HepG2 (cell line): ENCODE measurements around the gene ACSL3. TPM values are rescaled to one million over a fixed set of nuclear protein-coding genes. Genes with fewer than 3 reads are reported as not detected.

Experiments
- ATAC-seq: fragments of 200-7000 bp; cut with Tn5 transposase; 3 replicates; pipeline ENCODE4 v1.9.1; 2020; ENCODE audit warnings: mild to moderate bottlenecking, moderate library complexity
- BruUV-seq: library from RNA; stranded (reverse); fragments of 400-500 nt; replicated peaks from 2 replicates; lab custom pipeline; 2021; lab: Mats Ljungman, UMichigan
- CTCF ChIA-PET: fragments of 300-600 bp; formaldehyde crosslinking; extraction: SDS; loops from one replicate; lab custom pipeline; 2021; ENCODE audit warnings: low total read pairs, inconsistent platforms, low intra/inter-chr PET ratio; lab: Yijun Ruan, JAX
- POLR2A ChIA-PET: fragments of 350-600 bp; sonication (Branson Sonifier 250); formaldehyde crosslinking; loops from one replicate; lab custom pipeline; 2020; ENCODE audit warnings: antibody characterized with exemption, inconsistent platforms; lab: Yijun Ruan, JAX
- DNase-seq: peaks from one replicate; pipeline ENCODE4 v3.0.0-alpha.2; 2015; ENCODE audit warnings: low spot score
- FAIRE-seq: peaks from 3 replicates; lab custom pipeline; 2011; peaks lifted over from hg19 to GRCh38; lab: Jason Lieb, UNC
- H2AFZ ChIP-seq: one replicate; pipeline ENCODE4 v1.6.1; 2011; ENCODE audit warnings: low read length, inconsistent platforms
- H3K27ac ChIP-seq: fragments of 300-600 bp; 3 replicates; pipeline ENCODE4 v1.8.0; 2011; ENCODE audit warnings: mixed run types, mild to moderate bottlenecking, mixed read lengths, low read length, inconsistent platforms; ENCODE audit not compliant: insufficient read depth; ENCODE audit errors: extremely low read length
- H3K27me3 ChIP-seq, 2 experiments: fragments of 200-600 bp in 1 of 2; 2 replicates in 1 of 2; 3 replicates in 1 of 2; pipeline versions ENCODE4 v1.6.0 to v1.8.0; 2011; ENCODE audit warnings: low read length in 2 of 2, mild to moderate bottlenecking in 2 of 2, moderate library complexity in 2 of 2, inconsistent platforms in 1 of 2; ENCODE audit not compliant: insufficient read depth in 2 of 2, control insufficient read depth in 1 of 2
- H3K36me3 ChIP-seq, 2 experiments: fragments of 200-600 bp in 1 of 2; replicated peaks in 1 of 2; 2 replicates in 1 of 2; 3 replicates in 1 of 2; pipeline versions ENCODE4 v1.5.1 to v1.8.0; 2011; ENCODE audit warnings: low read length in 2 of 2, inconsistent platforms in 1 of 2; ENCODE audit not compliant: insufficient read depth in 2 of 2, control insufficient read depth in 1 of 2
- H3K4me1 ChIP-seq: 2 replicates; pipeline ENCODE4 v1.5.1; 2012; ENCODE audit warnings: low read length, inconsistent platforms; ENCODE audit not compliant: insufficient read depth
- H3K4me2 ChIP-seq: 2 replicates; pipeline ENCODE4 v1.6.0; 2011; ENCODE audit warnings: low read depth, low read length, inconsistent platforms
- H3K4me3 ChIP-seq, 3 experiments: fragments of 200-600 bp in 1 of 3; sonication (generic), shearing (Covaris generic) in 1 of 3; replicated peaks in 1 of 3; 2 replicates each; pipeline ENCODE4 v1.5.1; 2011 to 2016; ENCODE audit warnings: low read length in 3 of 3, inconsistent platforms in 2 of 3, low read depth in 2 of 3, mild to moderate bottlenecking in 2 of 3, control low read depth in 1 of 3, mixed read lengths in 1 of 3; ENCODE audit not compliant: insufficient read depth in 1 of 3
- H3K79me2 ChIP-seq: one replicate; pipeline ENCODE4 v1.6.1; 2011; ENCODE audit warnings: low read length, inconsistent platforms; ENCODE audit not compliant: insufficient read depth
- H3K9ac ChIP-seq: 2 replicates; pipeline ENCODE4 v1.6.0; 2011; ENCODE audit warnings: mild to moderate bottlenecking, low read depth, low read length, inconsistent platforms; ENCODE audit not compliant: insufficient read depth
- H3K9me3 ChIP-seq: 2 replicates; pipeline ENCODE4 v1.5.1; 2012; ENCODE audit warnings: mild to moderate bottlenecking, low read length
- H4K20me1 ChIP-seq: 2 replicates; pipeline ENCODE4 v1.6.0; 2011; ENCODE audit warnings: inconsistent platforms, mild to moderate bottlenecking, low read length, moderate library complexity; ENCODE audit not compliant: insufficient read depth
- BCL6 ChIP-seq: IDR thresholded peaks from 2 replicates; pipeline ENCODE4 v1.6.1; 2016; ENCODE audit warnings: missing genetic modification reagents, missing compliant biosample characterization
- CC2D1A ChIP-seq: sonication (generic); formaldehyde crosslinking; IDR thresholded peaks from 2 replicates; pipeline ENCODE4 v1.8.1; 2023; ENCODE audit warnings: mild to moderate bottlenecking, missing genetic modification reagents
- ETV5 ChIP-seq: IDR thresholded peaks from 2 replicates; pipeline ENCODE4 v1.6.1; 2018; ENCODE audit warnings: missing biosample characterization, missing genetic modification reagents, inconsistent platforms, borderline replicate concordance
- FOXA1 ChIP-seq, 2 experiments: fragments of 450-650 bp in 1 of 2; sonication (generic) in 1 of 2; formaldehyde crosslinking in 1 of 2; IDR thresholded peaks; 2 replicates each; pipeline versions ENCODE4 v1.4.0 to v1.6.1; 2016 to 2020; ENCODE audit warnings: missing genetic modification reagents in 1 of 2
- GATA4 ChIP-seq: sonication (generic); IDR thresholded peaks from 2 replicates; pipeline ENCODE4 v1.6.1; 2016; ENCODE audit warnings: antibody characterized with exemption, low read depth, borderline replicate concordance
- KLF9 ChIP-seq: IDR thresholded peaks from 2 replicates; pipeline ENCODE4 v1.6.1; 2016; ENCODE audit warnings: low read depth
- MEF2D ChIP-seq: sonication (generic); formaldehyde crosslinking; IDR thresholded peaks from 2 replicates; pipeline ENCODE4 v1.5.1; 2020; ENCODE audit warnings: mild to moderate bottlenecking, missing genetic modification reagents
- NFYB ChIP-seq: sonication (generic); formaldehyde crosslinking; IDR thresholded peaks from 2 replicates; pipeline ENCODE4 v1.4.0; 2020; ENCODE audit warnings: missing genetic modification reagents
- SOX13 ChIP-seq, 3 experiments: fragments of 450-650 bp in 1 of 3; sonication (generic) in 1 of 3; formaldehyde crosslinking in 1 of 3; IDR thresholded peaks in 2 of 3; conservative IDR thresholded peaks in 1 of 3; 2 replicates each; pipeline versions ENCODE4 v1.5.0 to v1.6.1; 2016 to 2020; ENCODE audit warnings: antibody characterized with exemption in 1 of 3, mild to moderate bottlenecking in 1 of 3, missing compliant biosample characterization in 1 of 3, missing genetic modification reagents in 1 of 3, moderate library complexity in 1 of 3
- TBL1XR1 ChIP-seq: fragments of 150-350 bp; IDR thresholded peaks from 2 replicates; pipeline ENCODE4 v1.6.1; 2014; ENCODE audit warnings: borderline replicate concordance, low read length; ENCODE audit not compliant: partially characterized antibody
- ZNF468 ChIP-seq: sonication (generic); formaldehyde crosslinking; IDR thresholded peaks from 2 replicates; pipeline ENCODE4 v1.8.0; 2022; ENCODE audit warnings: mild to moderate bottlenecking, moderate library complexity, missing genetic modification reagents
- ZNF496 ChIP-seq: sonication (generic); formaldehyde crosslinking; IDR thresholded peaks from 2 replicates; pipeline ENCODE4 v1.8.1; 2023; ENCODE audit warnings: mild to moderate bottlenecking, moderate library complexity, missing genetic modification reagents; ENCODE audit not compliant: insufficient replicate concordance
- ZNF564 ChIP-seq: sonication (generic); formaldehyde crosslinking; IDR thresholded peaks from 2 replicates; pipeline ENCODE4 v1.8.1; 2023; ENCODE audit warnings: mild to moderate bottlenecking, missing genetic modification reagents
- ZNF737 ChIP-seq: sonication (generic); formaldehyde crosslinking; IDR thresholded peaks from 2 replicates; pipeline ENCODE4 v1.5.0; 2020; ENCODE audit warnings: missing genetic modification reagents, mild to moderate bottlenecking, borderline replicate concordance
- ZSCAN25 ChIP-seq: sonication (generic); formaldehyde crosslinking; IDR thresholded peaks from 2 replicates; pipeline ENCODE4 v1.8.0; 2022; ENCODE audit warnings: mild to moderate bottlenecking, missing genetic modification reagents
- WGBS: methylation state at CpG from one replicate; pipeline ENCODE4 v1.1.6; 2017; ENCODE audit warnings: low lambda C conversion rate; 5-methylcytosine and 5-hydroxymethylcytosine counted together
- in situ Hi-C: cut with HindIII; loops from 2 replicates; pipeline ENCODE4 v1.10.0; 2017; ENCODE audit warnings: low pct_unique_long_range_greater_than_20kb; ENCODE audit not compliant: extremely low pct_ligation_motif_present
- intact Hi-C: fragments of 100-400 bp; cut with micrococcal nuclease; formaldehyde crosslinking; loops from one replicate; pipeline ENCODE4 v1.10.0; 2022; ENCODE audit not compliant: unreplicated experiment
- polyA plus RNA-seq, 8 experiments: library from polyadenylated mRNA; depleted of rRNA in 3 of 8; stranded (reverse) in 7 of 8; unstranded in 1 of 8; fragments of >200 nt; fragmentation: Illumina TruSeq in 4 of 8; extraction: Trizol in 4 of 8; gene quantifications; 2 replicates each; pipeline versions ENCODE4 v1.2.1 to v1.2.3, GENCODE V29; 2011 to 2016; ENCODE audit warnings: low read depth in 4 of 8, missing spikeins in 1 of 8, mixed read lengths in 1 of 8; ENCODE audit not compliant: insufficient read depth in 1 of 8
- total RNA-seq, 5 experiments: library from RNA; depleted of rRNA; stranded (reverse); fragments of >200 nt; fragmentation: Illumina TruSeq; extraction: Trizol; gene quantifications; 2 replicates each; pipeline ENCODE4 v1.2.3, GENCODE V29; 2016; ENCODE audit warnings: low read depth in 1 of 5
- TF ChIP-seq, protein P1 (sequence below): sonication (generic); formaldehyde crosslinking; IDR thresholded peaks from 2 replicates; pipeline ENCODE4 v1.4.0; 2020; ENCODE audit warnings: missing genetic modification reagents
- TF ChIP-seq, protein P2 (sequence below): sonication (generic); IDR thresholded peaks from 2 replicates; pipeline ENCODE4 v1.6.1; 2016; ENCODE audit warnings: low read depth, borderline replicate concordance
- TF ChIP-seq, protein P3 (sequence below): sonication (generic); formaldehyde crosslinking; IDR thresholded peaks from 2 replicates; pipeline ENCODE4 v1.8.0; 2022; ENCODE audit warnings: missing genetic modification reagents, mild to moderate bottlenecking, moderate library complexity, borderline replicate concordance

The ACSL3 gene
- total and polyA plus RNA-seq, 2 of the 13 experiments (the other 11 are each of a cell fraction or from before 2014, with no cell fraction given): 305 to 365 TPM

DNA sequence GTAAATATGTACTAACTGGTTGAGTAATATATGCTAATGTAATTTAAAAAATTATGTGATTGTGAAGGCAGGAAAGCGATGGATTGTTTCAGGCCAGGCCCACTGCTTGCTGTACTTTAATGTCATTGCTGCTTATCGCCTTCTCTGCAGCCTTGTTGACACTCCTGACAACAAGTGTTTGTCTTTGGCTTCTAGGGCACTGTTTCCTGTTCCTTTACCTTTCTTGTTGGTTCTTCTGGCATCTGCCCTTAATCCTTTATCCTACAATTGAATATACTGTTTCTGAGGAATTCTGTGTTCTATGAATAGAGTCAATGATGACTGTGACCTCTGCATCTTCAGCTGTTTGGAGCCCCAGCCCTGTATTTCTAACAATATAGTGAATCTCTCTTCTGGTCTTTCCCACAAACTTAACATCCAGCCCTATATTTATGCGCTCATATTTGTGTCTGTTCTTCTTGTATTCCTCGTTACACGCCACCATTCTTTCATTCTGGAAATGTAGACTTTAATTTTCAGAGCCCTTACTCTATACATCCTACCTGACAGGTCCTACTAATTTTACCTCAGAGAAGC is 17.6 kb downstream of the ACSL3 start:
- Histone ChIP-seq H3K36me3 (peaks cover 0 to 3% of the 10 kb centered on the region in 2 experiments; a peak in 3 of 5 replicates), H3K9me3 (no peaks in the 10 kb centered on the region), H3K79me2 (peaks cover 99% of the 10 kb centered on the region), H3K4me1 (peaks cover 88% of the 10 kb centered on the region), H3K4me2 (peak overlapping the region; percentile 23; the same call in 1 of the 2 replicates), H3K27me3 (no peaks in the 10 kb centered on the region), H3K27ac (peak overlapping the region; percentile 4), H3K4me3 (no peak overlapping the region; a peak in 1 of 6 replicates), H3K9ac (no peak overlapping the region), H4K20me1 (peaks cover 99% of the 10 kb centered on the region), H2AFZ (no peak overlapping the region)
- in situ Hi-C loops: no loop called here
- BruUV-seq: no TSS peak
- ATAC-seq (peak; percentile 54), FAIRE-seq (peak; percentile 65), DNase-seq (peak; percentile 47)
- intact Hi-C loops: loop anchor here (2.0 kb wide), 1 partner anchor 14 kb away; no protein-coding TSS in a partner anchor
- POLR2A ChIA-PET: interaction anchor here (0.8 kb wide), 2 partner anchors 13 to 82 kb away, joined by 3 read pairs; no protein-coding TSS in a partner anchor
- CTCF ChIA-PET: interaction anchor here (2.3 kb wide), 1 partner anchor 188 kb away, joined by 7 read pairs; no protein-coding TSS in a partner anchor
- 70% methylated on average over 5 of the region's 5 CpGs for WGBS
- TF ChIP-seq GATA4: 0 out of 2 replicates have a peak, but pooled peaks have one; percentile 24
- TF ChIP-seq BCL6 (CRISPR knock-in tag): peak; percentile 81
- TF ChIP-seq ZSCAN25 (CRISPR knock-in tag): no peak
- TF ChIP-seq NFYB (CRISPR knock-in tag): no peak
- TF ChIP-seq CC2D1A (CRISPR knock-in tag): no peak
- no peak for TF ChIP-seq KLF9 (CRISPR knock-in tag)
- TF ChIP-seq, protein P1, sequence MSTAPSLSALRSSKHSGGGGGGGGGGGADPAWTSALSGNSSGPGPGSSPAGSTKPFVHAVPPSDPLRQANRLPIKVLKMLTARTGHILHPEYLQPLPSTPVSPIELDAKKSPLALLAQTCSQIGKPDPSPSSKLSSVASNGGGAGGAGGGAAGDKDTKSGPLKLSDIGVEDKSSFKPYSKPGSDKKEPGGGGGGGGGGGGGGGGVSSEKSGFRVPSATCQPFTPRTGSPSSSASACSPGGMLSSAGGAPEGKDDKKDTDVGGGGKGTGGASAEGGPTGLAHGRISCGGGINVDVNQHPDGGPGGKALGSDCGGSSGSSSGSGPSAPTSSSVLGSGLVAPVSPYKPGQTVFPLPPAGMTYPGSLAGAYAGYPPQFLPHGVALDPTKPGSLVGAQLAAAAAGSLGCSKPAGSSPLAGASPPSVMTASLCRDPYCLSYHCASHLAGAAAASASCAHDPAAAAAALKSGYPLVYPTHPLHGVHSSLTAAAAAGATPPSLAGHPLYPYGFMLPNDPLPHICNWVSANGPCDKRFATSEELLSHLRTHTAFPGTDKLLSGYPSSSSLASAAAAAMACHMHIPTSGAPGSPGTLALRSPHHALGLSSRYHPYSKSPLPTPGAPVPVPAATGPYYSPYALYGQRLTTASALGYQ: 0 out of 2 replicates have a peak, but pooled peaks have one; percentile 39
- no peak for TF ChIP-seq TBL1XR1
- TF ChIP-seq, protein P2, sequence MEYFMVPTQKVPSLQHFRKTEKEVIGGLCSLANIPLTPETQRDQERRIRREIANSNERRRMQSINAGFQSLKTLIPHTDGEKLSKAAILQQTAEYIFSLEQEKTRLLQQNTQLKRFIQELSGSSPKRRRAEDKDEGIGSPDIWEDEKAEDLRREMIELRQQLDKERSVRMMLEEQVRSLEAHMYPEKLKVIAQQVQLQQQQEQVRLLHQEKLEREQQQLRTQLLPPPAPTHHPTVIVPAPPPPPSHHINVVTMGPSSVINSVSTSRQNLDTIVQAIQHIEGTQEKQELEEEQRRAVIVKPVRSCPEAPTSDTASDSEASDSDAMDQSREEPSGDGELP: peak; percentile 62; the same call in 1 of the 2 replicates
- no peak for TF ChIP-seq ZNF468
- TF ChIP-seq ZNF496: no peak
- 0 out of 2 replicates have a peak, but pooled peaks have one; percentile 21 for TF ChIP-seq MEF2D
- peak; percentile 36; the same call in 1 of the 2 replicates for TF ChIP-seq SOX13 (IDR thresholded peaks at IDR 0.05)
- TF ChIP-seq SOX13 (CRISPR knock-in tag; conservative IDR thresholded peaks at IDR 0.05 in 1 of 2, IDR thresholded peaks at IDR 0.05 in 1 of 2): peak in 1 of 2 experiments; percentile 83; a peak in 2 of 4 replicates
- no peak for TF ChIP-seq ZNF737 (CRISPR knock-in tag)
- TF ChIP-seq ZNF564 (CRISPR knock-in tag): no peak
- TF ChIP-seq, protein P3, sequence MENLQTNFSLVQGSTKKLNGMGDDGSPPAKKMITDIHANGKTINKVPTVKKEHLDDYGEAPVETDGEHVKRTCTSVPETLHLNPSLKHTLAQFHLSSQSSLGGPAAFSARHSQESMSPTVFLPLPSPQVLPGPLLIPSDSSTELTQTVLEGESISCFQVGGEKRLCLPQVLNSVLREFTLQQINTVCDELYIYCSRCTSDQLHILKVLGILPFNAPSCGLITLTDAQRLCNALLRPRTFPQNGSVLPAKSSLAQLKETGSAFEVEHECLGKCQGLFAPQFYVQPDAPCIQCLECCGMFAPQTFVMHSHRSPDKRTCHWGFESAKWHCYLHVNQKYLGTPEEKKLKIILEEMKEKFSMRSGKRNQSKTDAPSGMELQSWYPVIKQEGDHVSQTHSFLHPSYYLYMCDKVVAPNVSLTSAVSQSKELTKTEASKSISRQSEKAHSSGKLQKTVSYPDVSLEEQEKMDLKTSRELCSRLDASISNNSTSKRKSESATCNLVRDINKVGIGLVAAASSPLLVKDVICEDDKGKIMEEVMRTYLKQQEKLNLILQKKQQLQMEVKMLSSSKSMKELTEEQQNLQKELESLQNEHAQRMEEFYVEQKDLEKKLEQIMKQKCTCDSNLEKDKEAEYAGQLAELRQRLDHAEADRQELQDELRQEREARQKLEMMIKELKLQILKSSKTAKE (CRISPR knock-in tag): no peak
- TF ChIP-seq ETV5 (CRISPR knock-in tag): peak; percentile 66
- no peak for TF ChIP-seq FOXA1 (IDR thresholded peaks at IDR 0.05)
- TF ChIP-seq FOXA1 (CRISPR knock-in tag; IDR thresholded peaks at IDR 0.05): peak; percentile 96
